KG1 (cell line): ENCODE measurements around the gene LMBRD2.

Experiments
- DNase-seq: peaks from one replicate; lab custom pipeline; 2025; lab: John Stamatoyannopoulos, UW

LMBRD2 gene

DNA sequence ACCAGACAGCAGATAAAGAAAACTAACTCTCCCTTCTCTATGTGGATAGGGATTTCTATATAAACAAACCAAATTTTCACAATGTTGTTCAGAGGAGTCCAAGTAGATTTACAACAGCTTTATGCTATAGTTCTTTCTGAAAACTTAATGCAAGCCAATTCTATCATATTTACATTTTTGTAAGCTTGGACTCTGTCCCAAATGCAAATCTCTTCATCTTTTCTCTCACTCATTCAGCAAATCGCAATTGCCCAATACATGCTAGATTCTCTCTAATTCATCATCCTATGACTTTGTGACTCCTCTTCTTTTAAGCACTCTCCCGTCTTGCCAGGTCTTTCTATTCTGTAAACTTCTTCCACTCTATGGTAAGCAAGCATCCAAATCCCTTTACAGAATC is 45.9 kb downstream of the LMBRD2 start:
- DNase-seq = no peak

DNA sequence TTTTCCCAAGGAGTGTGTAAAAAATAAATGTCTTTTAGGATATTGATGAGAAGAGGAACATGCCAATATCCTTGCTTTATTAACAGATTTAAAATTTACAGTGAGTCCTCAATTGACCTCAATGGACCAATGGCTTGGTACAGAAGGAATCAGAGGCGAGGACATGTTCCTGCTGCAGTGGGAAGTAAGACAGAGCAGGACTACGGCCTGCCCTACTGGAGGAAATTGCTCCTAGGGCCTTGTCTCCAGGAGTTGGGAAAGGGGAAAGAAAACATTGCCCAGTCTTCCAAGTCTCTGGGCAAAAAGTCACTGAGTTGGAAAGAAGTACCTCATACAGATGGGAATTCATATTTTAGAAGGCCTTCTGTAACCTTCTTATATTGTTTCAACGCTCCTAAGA is 51.9 kb downstream of the LMBRD2 start:
- DNase-seq = no peak

DNA sequence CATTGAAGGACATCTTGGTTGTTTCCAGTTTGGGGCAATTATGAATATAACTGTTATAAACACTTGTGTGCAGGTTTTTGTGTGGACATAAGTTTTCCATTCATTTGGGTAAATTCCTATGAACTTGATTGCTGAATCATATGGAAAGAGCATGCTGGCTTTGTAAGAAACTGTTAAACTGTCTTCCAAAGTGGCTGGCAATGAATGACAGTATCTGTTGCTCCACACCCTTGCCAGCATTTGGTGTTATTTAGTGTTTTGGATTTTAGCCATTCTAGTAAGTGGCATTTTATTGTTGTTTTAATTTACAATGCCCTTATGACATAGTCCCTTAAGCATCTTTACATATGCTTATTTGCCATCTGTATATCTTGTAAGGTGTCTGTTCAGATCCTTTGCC is 55.2 kb downstream of the LMBRD2 start:
- DNase-seq = no peak

DNA sequence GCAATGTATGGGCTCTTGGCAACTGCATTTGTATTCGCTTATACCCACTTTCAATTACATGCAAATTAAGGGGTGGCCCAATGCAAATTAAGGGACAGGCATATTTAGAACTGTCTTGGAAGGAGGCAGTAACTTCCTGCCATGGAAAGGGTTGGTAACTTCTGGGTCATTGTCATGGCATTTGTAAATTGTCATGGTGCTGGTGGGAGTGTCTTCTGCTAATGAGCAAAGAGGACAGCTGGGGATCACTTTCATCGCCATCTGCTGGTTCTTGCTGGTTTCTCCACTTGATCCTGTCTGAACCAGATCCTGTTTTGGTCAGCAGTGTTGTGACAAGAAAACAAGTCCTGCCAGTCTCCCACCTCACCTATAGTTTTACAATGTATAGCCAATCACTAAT is 61.7 kb downstream of the LMBRD2 start:
- DNase-seq = no peak

DNA sequence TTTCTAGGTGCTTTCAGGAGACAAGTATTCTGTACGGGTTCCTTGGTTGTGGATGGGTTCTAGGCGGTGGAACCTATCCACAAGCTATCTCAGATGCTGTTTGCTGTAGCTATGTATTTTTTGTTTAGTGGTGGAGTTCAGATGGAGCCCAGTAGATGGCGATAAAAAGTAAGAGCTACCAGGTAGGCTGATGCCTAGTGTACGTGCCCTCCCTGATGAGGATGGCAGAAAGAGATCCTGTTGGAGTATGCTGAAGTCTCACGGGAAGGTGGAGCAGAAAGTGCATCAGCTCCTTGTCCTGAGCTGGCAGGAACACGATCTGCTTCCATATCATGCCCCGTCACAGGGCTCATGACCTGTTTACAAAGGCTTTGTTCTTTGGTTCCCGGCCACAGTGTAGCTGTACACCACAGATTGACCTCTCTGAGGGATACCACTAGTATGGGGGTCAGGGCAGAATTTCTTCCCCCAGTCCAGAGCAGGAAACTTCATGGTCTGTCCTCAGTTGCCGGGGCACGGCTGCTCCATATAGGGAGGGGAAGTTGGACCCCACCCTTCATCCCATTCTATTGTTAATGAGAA is 72.4 kb downstream of the LMBRD2 start:
- peak; percentile 19 for DNase-seq

DNA sequence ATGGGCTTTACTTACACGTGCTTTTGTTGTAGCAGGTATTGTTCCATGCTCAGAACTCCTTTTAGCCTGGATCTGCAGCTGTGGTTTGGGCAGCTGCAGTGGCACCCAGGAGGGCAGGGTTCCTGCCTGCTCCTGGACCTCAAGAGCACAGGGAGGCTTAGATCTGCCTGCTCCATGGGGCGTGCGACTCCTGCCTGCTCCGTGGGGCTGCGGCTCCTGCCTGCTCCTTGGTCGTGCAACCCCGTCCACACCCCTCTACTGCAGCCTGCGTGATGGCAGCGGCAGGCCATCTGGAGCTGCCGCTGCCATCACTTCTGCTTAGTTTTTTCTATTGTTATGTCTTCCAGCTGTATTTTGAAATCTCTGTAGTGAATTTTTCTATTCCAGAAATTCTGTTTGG is 73.3 kb downstream of the LMBRD2 start:
- DNase-seq = no peak

DNA sequence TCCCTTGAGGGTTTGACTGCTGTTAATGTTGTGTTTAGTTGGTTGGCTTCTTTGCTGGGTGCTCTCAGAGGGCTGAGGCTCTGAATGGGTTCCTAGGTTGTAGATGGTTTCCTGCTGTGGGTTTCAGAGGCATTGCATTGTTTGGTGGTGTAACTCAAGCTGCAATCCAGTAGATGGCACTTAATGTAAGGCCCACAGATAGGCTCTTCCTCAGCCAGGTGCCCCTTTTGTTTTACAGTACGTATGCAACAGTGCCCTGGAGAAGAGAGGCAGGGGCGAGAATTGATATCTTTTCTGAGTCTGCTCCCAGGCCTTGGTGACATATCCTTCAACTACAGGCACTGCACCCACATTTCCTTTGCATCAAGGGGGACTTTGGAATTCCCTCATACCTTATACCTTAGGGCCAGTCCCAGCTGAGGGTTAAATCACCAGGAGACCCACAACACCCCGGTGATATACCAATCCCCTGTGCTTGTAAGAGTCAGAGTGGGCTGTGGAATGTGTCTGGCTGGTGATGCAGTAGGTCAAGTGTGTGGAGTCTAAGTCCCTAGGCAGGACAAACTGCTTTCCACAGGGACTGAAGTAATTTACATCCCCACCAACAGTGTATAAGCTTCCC is 78.0 kb downstream of the LMBRD2 start:
- DNase-seq = no peak

DNA sequence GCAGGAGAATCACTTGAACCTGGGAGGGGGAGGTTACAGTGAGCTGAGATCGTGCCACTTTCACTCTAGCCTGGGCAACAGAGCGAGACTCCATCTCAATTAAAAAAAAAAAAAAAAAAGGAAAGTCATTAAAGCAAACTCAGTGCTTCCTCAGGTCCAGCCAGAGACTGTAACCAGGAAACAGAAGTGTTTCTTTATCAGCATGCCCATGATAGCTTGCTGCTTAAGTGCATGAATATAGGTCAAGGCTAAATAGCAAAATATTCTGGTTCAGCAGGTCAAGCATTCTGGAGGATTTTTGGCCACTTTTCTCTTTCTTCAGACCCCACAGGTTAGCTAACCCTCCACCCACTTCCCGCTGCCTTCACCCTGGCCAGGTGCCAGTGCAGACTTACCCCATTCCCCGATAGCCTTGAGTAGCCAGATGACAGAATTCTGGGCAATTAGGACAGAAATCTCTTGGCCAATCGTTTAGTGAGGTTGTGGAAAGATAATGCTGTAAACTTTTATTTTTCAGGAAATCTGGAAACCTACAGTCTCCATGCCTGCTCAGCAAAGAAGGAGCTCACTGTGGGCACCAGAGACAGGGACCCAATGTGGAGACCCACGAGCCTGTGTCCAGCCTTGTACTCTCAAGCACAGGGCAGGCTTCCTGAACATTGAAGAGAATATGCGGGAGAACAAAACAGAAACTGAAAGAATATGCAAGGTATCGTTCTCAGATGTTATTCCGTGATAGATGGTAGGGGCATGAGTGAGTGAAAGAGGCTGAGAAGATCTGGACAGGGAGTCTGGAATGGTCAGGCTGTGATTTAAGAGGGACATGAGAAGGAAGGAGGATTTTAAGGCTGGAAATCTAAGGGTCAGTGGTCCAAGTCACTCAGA is 80.8 kb downstream of the LMBRD2 start:
- DNase-seq = no peak

DNA sequence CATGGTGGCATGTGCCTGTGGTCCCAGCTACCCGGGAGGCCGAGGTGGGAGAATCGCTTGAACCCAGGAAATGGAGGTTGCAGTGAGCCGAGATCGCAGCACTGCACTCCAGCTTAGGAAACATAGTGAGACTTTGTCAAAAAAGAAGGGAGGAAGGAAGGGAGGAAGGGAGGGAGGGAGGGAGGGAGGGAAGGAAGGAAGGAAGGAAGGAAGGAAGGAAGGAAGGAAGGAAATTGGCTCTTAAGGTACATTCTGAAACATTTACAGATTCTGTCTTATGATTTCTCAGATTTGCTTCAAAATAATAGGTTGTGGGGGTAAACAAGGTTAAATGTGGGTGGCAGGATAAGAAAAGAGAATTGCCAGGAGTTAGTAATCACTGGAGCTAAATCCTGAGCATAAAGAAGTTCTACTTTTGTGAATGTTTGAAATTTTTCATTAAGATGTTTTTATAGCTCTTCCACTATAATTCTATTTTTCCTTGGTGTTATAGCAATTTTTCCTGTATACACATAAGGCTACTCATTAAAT is 82.9 kb downstream of the LMBRD2 start:
- DNase-seq = no peak

DNA sequence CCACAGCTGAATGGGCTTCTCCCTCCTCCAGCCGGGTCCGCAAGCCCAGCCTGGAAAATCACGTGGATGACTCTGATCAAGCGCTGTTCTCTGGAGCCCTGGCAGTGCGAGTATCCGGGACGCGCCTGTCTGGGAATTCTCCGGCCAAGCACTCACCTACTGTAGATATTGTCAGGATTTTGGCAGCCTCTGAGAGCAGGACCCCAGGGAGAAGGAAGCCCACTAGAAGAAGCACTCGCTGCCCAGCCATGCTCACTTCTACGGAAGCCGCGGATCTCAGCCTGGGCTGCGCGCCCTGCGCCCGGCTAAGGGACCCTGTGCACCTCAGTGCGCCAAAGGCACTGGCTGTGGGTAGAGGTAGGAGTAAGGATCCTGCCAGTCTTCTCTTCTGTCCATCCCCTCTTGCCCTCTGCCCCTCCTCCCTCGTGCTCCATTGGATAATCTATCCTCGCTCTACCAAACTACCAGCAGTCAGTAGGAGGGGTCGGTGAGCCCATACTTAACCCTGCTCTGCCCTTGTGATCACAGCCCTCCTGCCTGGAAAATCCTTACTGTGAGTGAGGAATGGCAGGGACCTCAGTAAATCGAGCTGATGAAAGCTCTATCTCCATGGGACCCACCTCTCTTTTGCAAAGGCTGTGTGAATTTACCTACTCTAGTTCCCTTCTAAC is 85.0 kb downstream of the LMBRD2 start, which contains the start of gene UGT3A2:
UGT3A2 (minus strand) TSS at position 343 of the 671 bp plus-strand sequence; CDS start at position 250, 93 bp downstream.
- DNase-seq = no peak

DNA sequence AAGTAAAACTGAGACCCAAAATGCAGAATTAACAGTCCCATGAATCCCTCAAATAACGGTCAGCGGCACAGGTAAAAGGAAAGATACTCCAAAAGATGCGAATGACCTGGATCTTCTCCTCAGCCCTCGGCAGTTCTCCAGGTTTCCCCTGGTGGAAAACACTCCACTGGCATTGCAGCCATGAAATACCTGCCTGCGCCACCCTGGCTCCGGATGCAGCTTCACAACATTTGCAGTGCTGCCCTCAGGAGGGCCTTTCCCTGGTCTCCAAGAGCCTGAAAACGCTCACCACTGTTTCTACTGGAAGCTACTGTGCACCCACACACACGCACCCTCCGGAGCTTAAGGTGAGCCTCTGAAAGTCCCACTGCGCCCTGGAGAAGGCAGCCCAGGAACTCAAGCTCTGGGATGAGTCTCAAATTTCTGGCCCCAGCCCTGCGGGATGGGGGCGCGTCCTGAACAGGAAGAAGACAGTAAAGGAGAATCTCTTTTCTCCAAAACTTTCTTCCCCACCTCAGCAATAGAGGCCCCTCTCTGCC is 85.6 kb downstream of the LMBRD2 start:
- no peak for DNase-seq

DNA sequence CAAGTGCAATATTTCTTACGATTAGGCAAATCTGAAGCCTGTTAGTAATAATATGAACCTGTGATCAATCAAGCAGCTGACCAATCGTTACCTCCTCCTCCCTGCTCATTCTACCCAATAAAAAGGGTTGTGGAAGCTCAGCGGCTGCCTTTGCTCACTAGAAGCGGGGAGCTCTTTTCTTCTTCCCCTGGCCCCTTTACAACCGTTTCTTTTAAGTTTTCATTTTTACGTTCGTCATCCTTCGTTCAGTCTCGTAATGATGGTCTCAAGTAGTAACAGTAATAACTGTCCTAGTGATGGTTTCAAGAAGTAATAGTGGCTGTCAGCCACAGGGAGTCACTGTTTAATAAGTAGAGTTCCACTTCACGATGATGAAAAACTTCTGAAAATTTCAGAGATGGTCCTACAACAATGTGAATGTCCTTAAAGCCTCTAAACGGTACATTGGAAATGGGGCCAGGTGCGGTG is 91.2 kb downstream of the LMBRD2 start:
- no peak for DNase-seq

DNA sequence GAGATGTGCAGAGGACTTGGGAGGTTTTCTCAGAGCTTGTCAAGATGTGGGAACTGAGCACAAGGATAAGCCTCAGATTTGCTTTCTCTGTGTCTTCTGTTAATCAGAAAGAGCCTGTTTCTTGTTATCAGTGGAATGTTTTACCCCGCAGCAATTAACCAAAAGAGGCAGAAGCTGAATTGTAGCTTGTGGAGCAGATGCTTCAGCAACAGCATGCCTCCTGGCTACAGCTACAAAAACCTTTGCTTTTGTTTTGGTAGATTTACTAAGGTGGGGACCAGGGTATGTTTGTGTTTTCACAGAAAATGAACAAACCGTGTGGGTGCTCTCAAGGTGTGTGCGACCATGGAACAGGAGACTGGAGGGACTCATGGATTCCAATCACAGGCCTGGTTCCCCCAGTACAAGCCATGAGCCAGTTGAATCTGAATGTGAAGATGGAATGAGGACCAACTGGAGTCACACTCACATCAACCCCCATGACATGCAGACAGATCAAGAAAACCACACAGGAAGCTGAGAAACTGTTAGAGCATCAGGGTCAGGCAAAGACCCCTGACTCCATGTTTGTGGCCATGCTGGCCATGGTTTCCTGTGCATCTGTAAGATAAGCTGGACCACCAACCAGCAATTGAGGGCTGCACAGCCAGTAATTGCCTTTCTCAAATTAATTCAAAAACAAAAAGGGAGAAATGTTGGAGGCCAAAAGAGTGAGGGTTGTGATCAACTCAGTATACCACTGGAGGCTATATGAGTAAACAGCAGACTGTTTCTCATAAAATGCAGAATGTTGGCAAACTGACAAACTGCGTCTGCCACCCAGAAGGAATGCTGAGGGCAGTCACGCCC is 91.9 kb downstream of the LMBRD2 start:
- DNase-seq = no peak

DNA sequence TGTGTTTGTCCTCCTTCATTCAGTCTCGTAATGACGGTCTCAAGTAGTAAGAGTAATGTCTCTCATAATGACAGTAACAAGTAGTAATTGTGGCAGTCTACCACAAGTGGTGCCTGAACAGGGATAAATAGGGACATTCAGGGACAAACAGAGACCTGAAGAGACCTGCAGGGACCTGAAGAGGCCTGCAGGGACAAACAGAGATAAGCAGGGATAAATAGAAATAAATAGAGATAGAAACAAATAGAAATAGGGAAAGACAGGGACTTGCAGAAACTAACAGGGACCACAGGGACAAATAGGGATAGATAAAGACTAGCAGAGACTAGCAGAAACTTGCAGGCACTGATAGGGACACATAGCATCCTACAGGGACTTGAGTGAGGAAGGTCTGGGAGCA is 92.9 kb downstream of the LMBRD2 start:
- no peak for DNase-seq

DNA sequence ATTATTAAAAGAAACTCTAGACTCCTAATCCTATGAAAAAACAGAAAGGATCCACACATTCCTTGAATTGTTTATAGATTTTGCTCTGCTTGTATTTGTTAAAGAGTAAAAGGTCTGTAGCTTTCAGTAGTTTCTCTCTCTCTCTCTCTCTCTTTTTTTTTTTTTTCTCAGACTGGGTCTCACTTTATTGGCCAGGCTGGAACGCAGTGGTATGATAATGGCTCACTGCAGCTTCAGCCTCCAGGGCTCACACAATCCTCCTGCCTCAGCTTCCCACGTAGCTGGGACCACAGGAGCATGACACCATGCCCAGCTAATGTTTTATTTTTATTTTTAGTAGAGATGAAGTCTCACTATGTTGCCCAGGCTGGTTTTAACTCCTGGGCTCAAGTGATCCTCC is 94.3 kb downstream of the LMBRD2 start:
- DNase-seq = no peak

DNA sequence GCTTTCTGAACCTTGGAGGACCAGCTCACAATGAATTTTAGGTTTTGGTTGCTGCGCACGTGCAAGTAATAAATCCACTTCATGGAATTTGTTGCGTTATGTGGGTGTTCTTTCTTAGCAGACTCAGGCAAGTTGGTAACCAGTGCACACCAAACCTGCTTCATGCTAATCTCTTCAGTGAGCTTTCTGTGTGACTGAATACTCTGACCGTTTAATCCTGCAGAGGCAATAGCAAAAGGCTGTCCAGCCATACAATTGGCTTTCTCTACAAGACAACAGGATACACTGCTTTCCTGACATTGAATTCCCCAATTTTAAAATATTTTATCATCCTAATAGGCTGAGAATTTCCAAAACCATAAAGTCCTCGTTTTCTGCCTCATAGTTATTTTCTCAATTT is 95.3 kb downstream of the LMBRD2 start:
- no peak for DNase-seq

DNA sequence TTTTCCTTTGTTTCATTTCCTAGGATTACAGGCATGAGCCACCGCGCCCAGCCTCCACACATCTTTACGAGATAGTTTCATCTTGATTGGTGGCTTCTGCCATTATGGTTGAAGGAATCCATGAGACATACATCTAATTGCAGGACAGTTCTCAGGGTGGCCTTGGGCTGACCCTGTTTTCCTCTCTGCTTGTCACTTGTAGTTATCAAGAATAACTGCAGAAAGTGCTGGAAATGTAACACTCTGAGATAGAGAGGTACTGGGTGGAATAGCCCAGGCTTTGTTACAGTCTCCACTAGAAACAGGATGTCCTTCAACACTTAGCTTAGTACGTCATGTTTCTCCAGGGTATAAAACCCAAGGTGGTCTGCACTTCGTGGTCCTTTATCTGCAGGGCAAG is 95.7 kb downstream of the LMBRD2 start:
- DNase-seq = no peak

DNA sequence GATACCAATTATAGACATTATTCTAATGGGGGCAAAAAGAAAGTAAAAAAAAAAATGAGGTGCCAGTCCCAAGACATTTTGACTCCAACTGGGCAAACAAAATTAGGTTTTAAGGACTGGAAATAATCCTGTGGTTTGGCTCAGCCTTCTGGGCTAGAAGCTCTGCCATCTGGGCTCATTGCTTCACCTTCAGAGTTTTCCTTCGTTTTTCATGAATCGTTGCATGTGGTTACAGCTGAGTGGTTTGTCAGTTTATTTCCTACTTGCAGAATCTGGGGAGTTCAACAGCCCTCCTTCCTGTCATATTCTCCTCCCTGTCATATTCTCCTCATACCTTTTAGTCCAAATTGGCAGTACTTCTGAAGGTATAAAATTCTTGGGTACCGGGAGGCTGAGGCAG is 97.0 kb downstream of the LMBRD2 start:
- DNase-seq = no peak

DNA sequence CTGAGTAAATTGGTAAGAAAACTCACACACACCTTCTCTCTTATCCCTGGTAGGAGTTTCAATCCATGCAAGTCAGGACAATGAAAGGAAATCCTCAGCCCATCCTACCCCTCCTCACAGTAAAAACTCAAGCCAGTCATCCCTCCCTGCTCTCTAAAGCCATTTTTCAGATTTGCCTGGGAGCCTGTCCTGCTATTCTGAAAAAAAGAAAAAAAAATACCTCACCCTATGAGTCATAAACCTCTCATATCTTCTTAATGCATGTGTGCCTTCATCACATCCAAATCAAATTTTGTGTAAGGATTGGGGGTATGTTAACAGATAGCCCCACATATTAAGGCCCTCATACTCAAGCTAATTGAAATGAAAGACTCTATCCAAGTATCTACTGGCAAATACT is 99.1 kb downstream of the LMBRD2 start:
- no peak for DNase-seq

DNA sequence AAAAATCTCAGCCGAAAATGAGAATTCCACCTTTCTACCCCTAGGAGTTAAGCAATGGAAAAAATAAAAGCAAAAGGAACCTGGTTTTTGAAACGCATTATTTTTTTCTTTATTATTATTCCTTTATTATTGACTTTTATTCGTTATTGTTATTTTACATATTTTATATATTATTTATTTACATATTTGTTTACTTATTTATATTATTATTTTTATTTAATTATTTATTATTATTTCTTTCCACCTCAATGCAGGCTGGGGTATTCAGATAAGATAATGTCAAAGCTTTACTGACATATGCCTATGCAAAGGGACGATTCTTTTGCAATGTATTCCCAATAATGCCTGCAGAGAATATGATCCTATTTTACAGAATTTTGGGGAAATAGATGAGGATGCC is 101.7 kb downstream of the LMBRD2 start:
- DNase-seq = no peak
